OCI-LY7 (cell line): ENCODE data around the gene PRR5L. TPM values are rescaled to one million over a fixed set of nuclear protein-coding genes. Genes with fewer than 3 reads are reported as not detected.

Source experiments
- BruUV-seq: library from RNA; stranded (reverse); fragments of 400-500 nt; replicated peaks from 2 replicates; lab custom pipeline; 2021; lab: Mats Ljungman, UMichigan
- CTCF ChIA-PET: fragments of 300-600 bp; sonication (Branson Sonifier 250); formaldehyde crosslinking; loops from one replicate; lab custom pipeline; 2022; ENCODE audit warnings: antibody characterized with exemption; ENCODE audit not compliant: unreplicated experiment; lab: Charles Lee
- POLR2A ChIA-PET: fragments of 300-600 bp; sonication (Branson Sonifier 250); formaldehyde crosslinking; loops from one replicate; lab custom pipeline; 2022; ENCODE audit warnings: antibody characterized with exemption; lab: Charles Lee
- DNase-seq: peaks from one replicate; pipeline ENCODE4 v3.0.0-alpha.2; 2015; ENCODE audit warnings: low spot score
- H2AFZ ChIP-seq: fragments of 200-600 bp; sonication (generic), shearing (Covaris generic); 2 replicates; pipeline ENCODE4 v1.6.1; 2014; ENCODE audit warnings: mild to moderate bottlenecking, antibody characterized with exemption, low read length, moderate library complexity
- H3K27ac ChIP-seq: fragments of 200-600 bp; sonication (generic); 2 replicates; pipeline ENCODE4 v1.5.1; 2014; ENCODE audit warnings: mixed run types, low read depth, mild to moderate bottlenecking, moderate library complexity, low read length, inconsistent platforms; ENCODE audit not compliant: poor library complexity, severe bottlenecking
- H3K36me3 ChIP-seq: fragments of 200-600 bp; sonication (generic); 2 replicates; pipeline ENCODE4 v1.6.1; 2014; ENCODE audit warnings: mild to moderate bottlenecking, antibody characterized with exemption, low read length, moderate library complexity, mixed read lengths; ENCODE audit not compliant: insufficient read depth
- H3K4me1 ChIP-seq: fragments of 200-600 bp; sonication (generic); 2 replicates; pipeline ENCODE4 v1.5.1; 2014; ENCODE audit warnings: mild to moderate bottlenecking, low read length; ENCODE audit not compliant: insufficient read depth, poor library complexity, severe bottlenecking
- H3K4me2 ChIP-seq: fragments of 200-600 bp; sonication (generic); 2 replicates; pipeline ENCODE4 v1.6.1; 2014; ENCODE audit warnings: mild to moderate bottlenecking, low read length
- H3K4me3 ChIP-seq: fragments of 200-600 bp; sonication (generic); 2 replicates; pipeline ENCODE4 v1.5.1; 2014; ENCODE audit warnings: mild to moderate bottlenecking, low read depth, low read length; ENCODE audit not compliant: poor library complexity, severe bottlenecking
- H3K79me2 ChIP-seq: fragments of 200-600 bp; sonication (generic); 2 replicates; pipeline ENCODE4 v1.6.1; 2016; ENCODE audit warnings: low read depth, mild to moderate bottlenecking, low read length, moderate library complexity, mixed read lengths; ENCODE audit not compliant: insufficient read depth
- H3K9me2 ChIP-seq: fragments of 200-600 bp; sonication (generic); 2 replicates; pipeline ENCODE4 v1.6.1; 2016; ENCODE audit warnings: mild to moderate bottlenecking, low read length, mixed read lengths; ENCODE audit not compliant: insufficient read depth
- H3K9me3 ChIP-seq: fragments of 200-600 bp; sonication (generic); 2 replicates; pipeline ENCODE4 v1.6.1; 2014; ENCODE audit warnings: mild to moderate bottlenecking, mixed run types, low read length, mixed read lengths
- H4K20me1 ChIP-seq: fragments of 200-600 bp; sonication (generic); 2 replicates; pipeline ENCODE4 v1.6.1; 2014; ENCODE audit warnings: mild to moderate bottlenecking, antibody characterized with exemption, low read length, moderate library complexity, mixed read lengths; ENCODE audit not compliant: insufficient read depth
- EZH2phosphoT487 ChIP-seq: fragments of 200-600 bp; sonication (generic); IDR thresholded peaks from 2 replicates; pipeline ENCODE4 v1.6.1; 2018; ENCODE audit warnings: low read depth, borderline replicate concordance, mild to moderate bottlenecking, mixed run types, antibody characterized with exemption, low read length, moderate library complexity, mixed read lengths
- intact Hi-C: fragments of 100-400 bp; cut with micrococcal nuclease; formaldehyde crosslinking; loops from one replicate; pipeline ENCODE4 v1.10.0; 2022; ENCODE audit not compliant: unreplicated experiment
- total RNA-seq, 2 experiments: library from RNA; depleted of rRNA in 1 of 2; stranded (reverse); fragments of >200 nt in 1 of 2; shearing (Covaris generic) in 1 of 2; gene quantifications; 2 replicates each; pipeline ENCODE4 v1.2.3, GENCODE V29; 2014 to 2022
- TF ChIP-seq, protein P1 (sequence below): fragments of 200-600 bp; sonication (generic); conservative IDR thresholded peaks from 2 replicates; pipeline ENCODE4 v1.5.1; 2014; ENCODE audit warnings: mild to moderate bottlenecking, antibody characterized with exemption, low read length, moderate library complexity, mixed read lengths

PRR5L gene
- total RNA-seq, 2 experiments from 2014 or later, result not detected

DNA sequence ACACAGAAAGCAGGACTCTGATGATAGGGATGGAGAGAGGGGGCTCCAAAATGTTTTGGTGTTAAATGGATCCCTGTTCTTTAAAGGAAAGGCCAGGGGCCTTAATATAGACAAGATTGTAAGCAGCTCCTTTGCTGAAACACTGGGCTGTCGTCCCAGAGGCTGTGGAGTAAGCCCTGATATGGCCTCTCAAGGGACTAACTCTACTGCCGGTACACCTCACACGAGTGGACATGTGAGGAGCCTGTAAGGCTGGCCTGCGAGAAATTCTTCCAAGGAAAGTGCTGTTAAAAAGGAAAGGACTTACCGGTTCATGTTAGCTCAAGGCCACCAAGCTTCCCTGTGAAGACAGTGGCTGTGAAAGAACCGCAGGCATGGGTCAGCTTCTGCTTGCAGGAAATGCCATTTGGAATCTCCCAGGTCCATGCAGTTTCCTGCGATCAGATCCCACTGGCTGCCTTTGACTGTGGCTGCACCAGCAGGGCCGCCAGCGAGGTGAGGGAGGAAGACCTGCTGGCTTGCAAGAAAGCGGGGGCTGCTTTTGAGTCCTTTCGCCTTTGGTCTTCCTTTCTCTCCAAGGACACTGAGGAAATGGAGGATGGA is 106.6 kb downstream of the PRR5L start:
- DNase-seq, result no peak
- H3K36me3 ChIP-seq, result no peaks in the 10 kb centered on the region
- H2AFZ ChIP-seq, result 0 out of 2 replicates have a peak overlapping the region, but pooled peaks have one; percentile 30
- H3K9me3 ChIP-seq, result no peaks in the 10 kb centered on the region
- no peaks in the 10 kb centered on the region for H3K79me2 ChIP-seq
- intact Hi-C loops, result no loop called here
- H3K4me2 ChIP-seq, result no peak overlapping the region
- H3K4me3 ChIP-seq, result no peak overlapping the region
- peaks cover 18% of the 10 kb centered on the region for H3K4me1 ChIP-seq
- no peaks in the 10 kb centered on the region for H3K9me2 ChIP-seq
- ChIA-PET CTCF (no interaction called here), POLR2A (no interaction called here)
- no TSS peak for BruUV-seq
- TF ChIP-seq, protein P1, sequence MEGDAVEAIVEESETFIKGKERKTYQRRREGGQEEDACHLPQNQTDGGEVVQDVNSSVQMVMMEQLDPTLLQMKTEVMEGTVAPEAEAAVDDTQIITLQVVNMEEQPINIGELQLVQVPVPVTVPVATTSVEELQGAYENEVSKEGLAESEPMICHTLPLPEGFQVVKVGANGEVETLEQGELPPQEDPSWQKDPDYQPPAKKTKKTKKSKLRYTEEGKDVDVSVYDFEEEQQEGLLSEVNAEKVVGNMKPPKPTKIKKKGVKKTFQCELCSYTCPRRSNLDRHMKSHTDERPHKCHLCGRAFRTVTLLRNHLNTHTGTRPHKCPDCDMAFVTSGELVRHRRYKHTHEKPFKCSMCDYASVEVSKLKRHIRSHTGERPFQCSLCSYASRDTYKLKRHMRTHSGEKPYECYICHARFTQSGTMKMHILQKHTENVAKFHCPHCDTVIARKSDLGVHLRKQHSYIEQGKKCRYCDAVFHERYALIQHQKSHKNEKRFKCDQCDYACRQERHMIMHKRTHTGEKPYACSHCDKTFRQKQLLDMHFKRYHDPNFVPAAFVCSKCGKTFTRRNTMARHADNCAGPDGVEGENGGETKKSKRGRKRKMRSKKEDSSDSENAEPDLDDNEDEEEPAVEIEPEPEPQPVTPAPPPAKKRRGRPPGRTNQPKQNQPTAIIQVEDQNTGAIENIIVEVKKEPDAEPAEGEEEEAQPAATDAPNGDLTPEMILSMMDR, result no peak
- no peak for TF ChIP-seq EZH2phosphoT487
- H3K27ac ChIP-seq, result no peak overlapping the region
- H4K20me1 ChIP-seq, result no peaks in the 10 kb centered on the region

DNA sequence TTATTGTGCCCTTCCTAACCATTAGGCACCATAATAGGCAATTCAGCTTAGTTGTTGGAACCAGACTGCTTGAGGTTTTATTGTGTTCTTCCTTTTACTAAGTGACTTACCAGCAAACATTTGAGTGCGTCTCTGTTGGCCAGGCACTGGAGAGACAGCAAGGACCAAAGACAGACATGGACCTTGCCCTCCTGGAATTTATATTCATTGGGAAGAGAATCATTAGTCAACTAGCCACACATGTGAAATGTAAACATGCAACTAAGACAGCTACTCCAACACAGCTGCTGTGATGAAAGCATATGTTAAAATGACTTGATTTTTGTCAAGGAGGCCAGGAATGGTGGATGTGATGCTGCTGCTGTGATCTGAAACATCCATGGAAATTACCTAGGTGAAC is 107.6 kb downstream of the PRR5L start:
- Histone ChIP-seq H4K20me1 (no peaks in the 10 kb centered on the region), H2AFZ (no peak overlapping the region), H3K79me2 (no peaks in the 10 kb centered on the region), H3K4me2 (no peak overlapping the region), H3K4me3 (no peak overlapping the region), H3K27ac (no peak overlapping the region), H3K9me2 (no peaks in the 10 kb centered on the region), H3K4me1 (peaks cover 20% of the 10 kb centered on the region), H3K36me3 (no peaks in the 10 kb centered on the region), H3K9me3 (no peaks in the 10 kb centered on the region)
- CTCF ChIA-PET, result no interaction called here
- intact Hi-C loops, result no loop called here
- no TSS peak for BruUV-seq
- POLR2A ChIA-PET, result interaction anchor here (0.6 kb wide), 1 partner anchor 11 kb away, joined by 3 read pairs; no protein-coding TSS in a partner anchor
- TF ChIP-seq, protein P1, result no peak
- no peak for TF ChIP-seq EZH2phosphoT487
- DNase-seq, result no peak

DNA sequence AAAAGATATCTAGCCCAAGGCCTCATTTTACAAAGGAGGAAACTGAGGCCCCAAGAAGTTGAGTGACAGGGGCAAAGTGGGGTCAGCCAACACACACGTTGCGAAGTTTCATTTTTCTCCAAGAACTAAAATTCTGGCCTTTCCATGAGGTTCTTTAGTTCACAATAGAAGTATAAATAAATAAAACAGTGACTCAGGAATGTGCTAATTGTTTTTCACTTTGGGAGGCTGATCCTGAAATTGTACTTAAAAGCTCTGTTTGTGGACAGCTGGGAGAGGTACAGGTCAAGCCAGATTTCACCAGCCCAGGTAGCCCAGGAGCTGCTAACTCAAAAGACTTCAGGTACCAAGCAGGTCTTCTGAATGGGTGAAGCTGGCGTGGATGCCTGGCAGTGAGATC is 108.7 kb downstream of the PRR5L start:
- POLR2A ChIA-PET, result no interaction called here
- intact Hi-C loops, result no loop called here
- Histone ChIP-seq H2AFZ (no peak overlapping the region), H3K27ac (no peak overlapping the region), H3K9me2 (no peaks in the 10 kb centered on the region), H3K4me2 (no peak overlapping the region), H3K79me2 (no peaks in the 10 kb centered on the region), H3K4me1 (peaks cover 32% of the 10 kb centered on the region), H3K36me3 (no peaks in the 10 kb centered on the region), H3K9me3 (no peaks in the 10 kb centered on the region), H3K4me3 (no peak overlapping the region), H4K20me1 (no peaks in the 10 kb centered on the region)
- no TSS peak for BruUV-seq
- CTCF ChIA-PET, result no interaction called here
- DNase-seq, result no peak
- TF ChIP-seq EZH2phosphoT487, result no peak
- TF ChIP-seq, protein P1, result no peak
